Mammary microvascular endothelial cell (primary cell): ENCODE results near the gene FEZF2. TPM values are rescaled to one million over a fixed set of nuclear protein-coding genes. Genes with fewer than 3 reads are reported as not detected.

Source experiments
- total RNA-seq: library from RNA; depleted of rRNA; stranded (reverse); fragments of >200 nt; gene quantifications from 2 replicates; pipeline ENCODE4 v1.2.3, GENCODE V29; 2015

The FEZF2 gene
- total RNA-seq, result not detected in 2 replicates

GRCh38 chr3:62373215-62373614, at the start of gene FEZF2:
Gene FEZF2, minus strand, starts transcription at chr3:62373550. Its CDS starts 682 bp downstream, at chr3:62372868.

